KOPT-K1 (cell line): ENCODE measurements around the gene BORCS6.

ENCODE experiments used
- H3K27ac ChIP-seq: fragments of 200-600 bp; sonication (generic); 2 replicates; pipeline ENCODE4 v1.5.1; 2016; ENCODE audit warnings: antibody characterized with exemption, mild to moderate bottlenecking, low read depth, low read length; ENCODE audit not compliant: poor library complexity, severe bottlenecking
- H3K36me3 ChIP-seq: fragments of 200-600 bp; sonication (generic); 2 replicates; pipeline ENCODE4 v1.5.1; 2017; ENCODE audit warnings: antibody characterized with exemption, mild to moderate bottlenecking, low read length, moderate library complexity; ENCODE audit not compliant: insufficient read depth
- H3K9me3 ChIP-seq: fragments of 200-600 bp; sonication (generic); 2 replicates; pipeline ENCODE4 v1.5.1; 2017; ENCODE audit warnings: antibody characterized with exemption, low read length, mild to moderate bottlenecking; ENCODE audit not compliant: insufficient read depth, poor library complexity, severe bottlenecking

Gene BORCS6

GRCh38 chr17:8145811-8146210 lies 44.2 kb downstream of the BORCS6 start:
- H3K36me3 ChIP-seq = peaks cover 92% of the 10 kb centered on the region
- no peaks in the 10 kb centered on the region for H3K9me3 ChIP-seq
- no peak overlapping the region for H3K27ac ChIP-seq

- Histone ChIP-seq H3K36me3 (peaks cover 96% of the 10 kb centered on the region), H3K27ac (no peak overlapping the region), H3K9me3 (no peaks in the 10 kb centered on the region)
These were observed 45.4 kb downstream of the BORCS6 start for GRCh38 chr17:8144401-8145231.

- H3K9me3 ChIP-seq = no peaks in the 10 kb centered on the region
- peaks cover 88% of the 10 kb centered on the region for H3K36me3 ChIP-seq
- no peak overlapping the region for H3K27ac ChIP-seq
These were observed 46.2 kb downstream of the BORCS6 start for GRCh38 chr17:8143581-8144400.

GRCh38 chr17:8142887-8143580 lies 46.9 kb downstream of the BORCS6 start:
- Histone ChIP-seq H3K27ac (no peak overlapping the region), H3K36me3 (peaks cover 81% of the 10 kb centered on the region), H3K9me3 (no peaks in the 10 kb centered on the region)

GRCh38 chr17:8142158-8142886 lies 47.7 kb downstream of the BORCS6 start:
- Histone ChIP-seq H3K27ac (no peak overlapping the region), H3K36me3 (peaks cover 74% of the 10 kb centered on the region)

GRCh38 chr17:8141741-8142140 lies 48.2 kb downstream of the BORCS6 start:
- Histone ChIP-seq H3K36me3 (peaks cover 68% of the 10 kb centered on the region), H3K27ac (no peak overlapping the region), H3K9me3 (no peaks in the 10 kb centered on the region)

More at GRCh38 chr17:8142158-8142886, 47.7 kb downstream of the BORCS6 start:
- no peaks in the 10 kb centered on the region for H3K9me3 ChIP-seq

GRCh38 chr17:8141045-8141444 lies 48.9 kb downstream of the BORCS6 start:
- Histone ChIP-seq H3K36me3 (peaks cover 61% of the 10 kb centered on the region), H3K27ac (no peak overlapping the region)

GRCh38 chr17:8140065-8141029 lies 49.6 kb downstream of the BORCS6 start:
- Histone ChIP-seq H3K9me3 (no peaks in the 10 kb centered on the region), H3K36me3 (peaks cover 54% of the 10 kb centered on the region), H3K27ac (no peak overlapping the region)

More at GRCh38 chr17:8141045-8141444, 48.9 kb downstream of the BORCS6 start:
- H3K9me3 ChIP-seq = no peaks in the 10 kb centered on the region

GRCh38 chr17:8138672-8139371 lies 51.2 kb downstream of the BORCS6 start:
- peak overlapping the region; percentile 57 for H3K27ac ChIP-seq
- peaks cover 39% of the 10 kb centered on the region for H3K36me3 ChIP-seq
- no peaks in the 10 kb centered on the region for H3K9me3 ChIP-seq

GRCh38 chr17:8138374-8138671 lies 51.7 kb downstream of the BORCS6 start:
- H3K36me3 ChIP-seq = peaks cover 34% of the 10 kb centered on the region
- no peaks in the 10 kb centered on the region for H3K9me3 ChIP-seq
- H3K27ac ChIP-seq = peak overlapping the region; percentile 57
